GM12878 (cell line): Measurements from ENCODE around the gene MYO15B. TPM values are rescaled to one million over a fixed set of nuclear protein-coding genes. Genes with fewer than 3 reads are reported as not detected.

ENCODE experiments used
- ATAC-seq: fragments of 200-7000 bp; cut with Tn5 transposase; 3 replicates; pipeline ENCODE4 v1.9.1; 2020; ENCODE audit warnings: mild to moderate bottlenecking, moderate library complexity
- BruUV-seq: library from RNA; stranded (reverse); fragments of 400-500 nt; replicated peaks from 2 replicates; lab custom pipeline; 2021; lab: Mats Ljungman, UMichigan
- CTCF ChIA-PET: fragments of 300-600 bp; sonication (Branson Sonifier 250); formaldehyde crosslinking; extraction: SDS; loops from one replicate; lab custom pipeline; 2021; ENCODE audit warnings: inconsistent platforms; lab: Yijun Ruan, JAX
- POLR2A ChIA-PET: fragments of 350-600 bp; formaldehyde crosslinking; extraction: SDS; loops from one replicate; lab custom pipeline; 2021; ENCODE audit warnings: inconsistent platforms; lab: Charles Lee
- RAD21 ChIA-PET: fragments of 300-600 bp; sonication (Branson Sonifier 250); formaldehyde crosslinking; loops from one replicate; lab custom pipeline; 2023; ENCODE audit warnings: antibody characterized with exemption; ENCODE audit not compliant: unreplicated experiment; lab: Charles Lee
- SMC1A ChIA-PET: fragments of 300-600 bp; sonication (Branson Sonifier 250); formaldehyde crosslinking; loops from one replicate; lab custom pipeline; 2023; ENCODE audit not compliant: unreplicated experiment, uncharacterized antibody; lab: Charles Lee
- DNase-seq: peaks from one replicate; pipeline ENCODE4 v3.0.0-alpha.2; 2011; ENCODE audit warnings: low read depth, low spot score
- FAIRE-seq: peaks from 3 replicates; lab custom pipeline; 2011; peaks lifted over from hg19 to GRCh38; lab: Jason Lieb, UNC
- H2AFZ ChIP-seq: 2 replicates; pipeline ENCODE4 v1.6.0; 2011; ENCODE audit warnings: low read depth, low read length, control low read depth; ENCODE audit not compliant: control insufficient read depth
- H3K27ac ChIP-seq: 2 replicates; pipeline ENCODE4 v1.5.1; 2011; ENCODE audit warnings: control low read depth; ENCODE audit not compliant: control insufficient read depth, insufficient read depth
- H3K27me3 ChIP-seq, 2 experiments: replicated peaks in 1 of 2; 2 replicates each; pipeline versions ENCODE4 v1.6.0 to v1.6.1; 2011; ENCODE audit warnings: low read length in 1 of 2; ENCODE audit not compliant: control insufficient read depth in 2 of 2, insufficient read depth in 2 of 2
- H3K36me3 ChIP-seq, 2 experiments: 2 replicates each; pipeline ENCODE4 v1.5.1; 2011; ENCODE audit warnings: low read length in 1 of 2; ENCODE audit not compliant: control insufficient read depth in 2 of 2, insufficient read depth in 2 of 2
- H3K4me1 ChIP-seq: 2 replicates; pipeline ENCODE4 v1.6.1; 2011; ENCODE audit warnings: mild to moderate bottlenecking, low read length, moderate library complexity, mixed read lengths; ENCODE audit not compliant: control insufficient read depth, insufficient read depth
- H3K4me2 ChIP-seq: 2 replicates; pipeline ENCODE4 v1.6.0; 2011; ENCODE audit warnings: control low read depth; ENCODE audit not compliant: control insufficient read depth, insufficient read depth
- H3K4me3 ChIP-seq: fragments of 200-600 bp; sonication (generic); 2 replicates; pipeline ENCODE4 v1.5.1; 2016
- H3K79me2 ChIP-seq: 2 replicates; pipeline ENCODE4 v1.6.0; 2011; ENCODE audit warnings: low read length; ENCODE audit not compliant: control insufficient read depth, insufficient read depth
- H3K9ac ChIP-seq: 2 replicates; pipeline ENCODE4 v1.8.0; 2011; ENCODE audit warnings: low read length, control low read depth, mixed read lengths; ENCODE audit not compliant: control insufficient read depth, insufficient read depth
- H3K9me3 ChIP-seq: replicated peaks from 3 replicates; pipeline ENCODE4 v1.5.1; 2011; ENCODE audit warnings: mild to moderate bottlenecking, low read length; ENCODE audit not compliant: control insufficient read depth, insufficient read depth
- H4K20me1 ChIP-seq: 2 replicates; pipeline ENCODE4 v1.6.0; 2011; ENCODE audit not compliant: control insufficient read depth, insufficient read depth
- IKZF2 ChIP-seq, 2 experiments: fragments of 450-650 bp; IDR thresholded peaks; 2 replicates each; pipeline ENCODE4 v1.6.1; 2017; ENCODE audit warnings: mild to moderate bottlenecking in 2 of 2, moderate library complexity in 2 of 2
- WGBS: methylation state at CpG from one replicate; pipeline ENCODE4 v1.1.6; 2016; ENCODE audit warnings: low lambda C conversion rate; ENCODE audit not compliant: insufficient replicate concordance, insufficient coverage; ENCODE audit errors: missing lambda C conversion rate; 5-methylcytosine and 5-hydroxymethylcytosine counted together
- in situ Hi-C: fragments of 300-500 bp; cut with MboI; formaldehyde crosslinking; loops from 9 replicates; pipeline ENCODE4 v1.14.3; 2018; ENCODE audit warnings: mixed read lengths
- intact Hi-C: fragments of 100-400 bp; cut with micrococcal nuclease; formaldehyde crosslinking; loops from one replicate; pipeline ENCODE4 v1.14.2; 2022; ENCODE audit not compliant: unreplicated experiment
- polyA plus RNA-seq, 11 experiments: library from polyadenylated mRNA; depleted of rRNA in 4 of 11; unstranded in 6 of 11; stranded (reverse) in 5 of 11; fragments of >200 nt; fragmentation: Nextera tagmentation in 4 of 11; fragmentation: Illumina TruSeq in 1 of 11; extraction: Ambion mirVana in 4 of 11; extraction: Trizol in 1 of 11; gene quantifications; 1 replicate in 1 of 11; 2 replicates in 10 of 11; pipeline versions ENCODE4 v1.2.1 to v1.2.3, GENCODE V29; 2011 to 2016; ENCODE audit warnings: inconsistent platforms in 2 of 11, missing spikeins in 2 of 11, low read depth in 1 of 11
- total RNA-seq, 4 experiments: library from RNA; depleted of rRNA in 3 of 4; stranded (reverse); fragments of >200 nt in 3 of 4; fragmentation: Illumina TruSeq in 1 of 4; extraction: Trizol in 1 of 4; gene quantifications; 2 replicates each; pipeline versions ENCODE4 v1.2.1 to v1.2.3, GENCODE V29; 2013 to 2021
- TF ChIP-seq, protein P1 (sequence below): fragments of 450-650 bp; formaldehyde crosslinking; IDR thresholded peaks from 2 replicates; pipeline ENCODE4 v1.4.0; 2020; ENCODE audit warnings: mild to moderate bottlenecking, moderate library complexity

Gene MYO15B
- total and polyA plus RNA-seq, 10 of the 15 experiments (the other 5 are each of a cell fraction or from before 2014, with no cell fraction given), result 0.67 to 15.4 (median 2.3) TPM; not detected in 1

DNA sequence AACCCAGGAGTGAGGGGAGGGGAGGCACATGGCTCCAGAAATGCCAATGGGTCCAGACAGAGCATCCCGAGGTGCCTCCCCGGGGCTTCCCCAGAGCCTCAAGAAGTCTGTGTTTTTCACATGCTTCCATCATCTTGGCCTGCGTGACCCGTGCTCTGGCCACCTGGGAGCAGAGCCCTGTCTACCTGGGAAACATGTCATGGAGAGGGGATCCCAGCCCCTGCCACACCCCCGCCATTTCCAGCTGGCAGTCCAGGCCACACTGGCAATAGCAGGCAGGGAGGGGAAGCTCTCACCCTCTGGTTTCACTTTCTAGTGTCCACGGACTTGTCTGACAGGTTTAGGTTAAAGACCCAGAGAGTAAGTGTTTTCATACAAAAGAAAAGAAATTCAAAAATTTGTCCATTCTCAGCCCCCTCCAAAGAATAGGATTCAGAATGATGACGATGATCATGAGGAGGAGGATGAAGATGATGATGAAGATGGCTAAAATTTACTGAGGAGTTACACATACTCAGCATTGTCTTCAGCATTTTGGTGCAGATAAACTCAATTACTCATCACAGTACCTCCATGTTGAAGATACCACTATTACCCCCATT, 54.7 kb downstream of the MYO15B start:
- Histone ChIP-seq H3K4me1 (peaks cover 14% of the 10 kb centered on the region), H3K9ac (no peak overlapping the region), H2AFZ (no peak overlapping the region), H3K79me2 (no peaks in the 10 kb centered on the region), H3K27me3 (no peaks in the 10 kb centered on the region), H3K27ac (no peak overlapping the region)
- ChIA-PET RAD21 (interaction anchor here (0.8 kb wide), 1 partner anchor 106 kb away, joined by 4 read pairs; no protein-coding TSS in a partner anchor), POLR2A (no interaction called here)
- 0 out of 4 replicates have a peak, but pooled peaks of 1 of the 2 experiments have one; percentile 9 for TF ChIP-seq IKZF2 (IDR thresholded peaks at IDR 0.05)
- TF ChIP-seq, protein P1, sequence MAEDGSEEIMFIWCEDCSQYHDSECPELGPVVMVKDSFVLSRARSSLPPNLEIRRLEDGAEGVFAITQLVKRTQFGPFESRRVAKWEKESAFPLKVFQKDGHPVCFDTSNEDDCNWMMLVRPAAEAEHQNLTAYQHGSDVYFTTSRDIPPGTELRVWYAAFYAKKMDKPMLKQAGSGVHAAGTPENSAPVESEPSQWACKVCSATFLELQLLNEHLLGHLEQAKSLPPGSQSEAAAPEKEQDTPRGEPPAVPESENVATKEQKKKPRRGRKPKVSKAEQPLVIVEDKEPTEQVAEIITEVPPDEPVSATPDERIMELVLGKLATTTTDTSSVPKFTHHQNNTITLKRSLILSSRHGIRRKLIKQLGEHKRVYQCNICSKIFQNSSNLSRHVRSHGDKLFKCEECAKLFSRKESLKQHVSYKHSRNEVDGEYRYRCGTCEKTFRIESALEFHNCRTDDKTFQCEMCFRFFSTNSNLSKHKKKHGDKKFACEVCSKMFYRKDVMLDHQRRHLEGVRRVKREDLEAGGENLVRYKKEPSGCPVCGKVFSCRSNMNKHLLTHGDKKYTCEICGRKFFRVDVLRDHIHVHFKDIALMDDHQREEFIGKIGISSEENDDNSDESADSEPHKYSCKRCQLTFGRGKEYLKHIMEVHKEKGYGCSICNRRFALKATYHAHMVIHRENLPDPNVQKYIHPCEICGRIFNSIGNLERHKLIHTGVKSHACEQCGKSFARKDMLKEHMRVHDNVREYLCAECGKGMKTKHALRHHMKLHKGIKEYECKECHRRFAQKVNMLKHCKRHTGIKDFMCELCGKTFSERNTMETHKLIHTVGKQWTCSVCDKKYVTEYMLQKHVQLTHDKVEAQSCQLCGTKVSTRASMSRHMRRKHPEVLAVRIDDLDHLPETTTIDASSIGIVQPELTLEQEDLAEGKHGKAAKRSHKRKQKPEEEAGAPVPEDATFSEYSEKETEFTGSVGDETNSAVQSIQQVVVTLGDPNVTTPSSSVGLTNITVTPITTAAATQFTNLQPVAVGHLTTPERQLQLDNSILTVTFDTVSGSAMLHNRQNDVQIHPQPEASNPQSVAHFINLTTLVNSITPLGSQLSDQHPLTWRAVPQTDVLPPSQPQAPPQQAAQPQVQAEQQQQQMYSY (CRISPR knock-in tag), result no peak
- TF ChIP-seq, all 136 proteins: peak for 1
- no peak for DNase-seq
- in situ Hi-C loops, result no loop called here
- ChIA-PET SMC1A (interaction anchor here (0.8 to 2.1 kb wide), 2 partner anchors 9 to 143 kb away, joined by 3 to 7 read pairs; partner anchors contain the start of gene SMIM5), CTCF (interaction anchor here (0.6 to 10.0 kb wide), 4 partner anchors 8 to 105 kb away, joined by 3 to 89 read pairs (median 13); partner anchors contain the start of gene SMIM5)
- 91% methylated on average over 7 of the region's 7 CpGs for WGBS
- Histone ChIP-seq H3K36me3 (peaks cover 3 to 6% of the 10 kb centered on the region in 2 experiments; a peak in 3 of 4 replicates), H3K9me3 (no peaks in the 10 kb centered on the region), H4K20me1 (no peaks in the 10 kb centered on the region), H3K4me3 (no peak overlapping the region), H3K4me2 (no peak overlapping the region)
- peak; percentile 18 for FAIRE-seq
- intact Hi-C loops, result no loop called here
- no peak for ATAC-seq
- no TSS peak for BruUV-seq
